Activated CD8-positive, alpha-beta memory T cell treated with anti-CD3 and anti-CD28 coated beads, Interleukin-2, amount 10 ng/mL, durations not matched to agents 7 days and 5 days (primary cell): ENCODE results near the gene ARHGAP24. TPM values are rescaled to one million over a fixed set of nuclear protein-coding genes. Genes with fewer than 3 reads are reported as not detected.

Experiments
- ATAC-seq: fragments of 150-1000 bp; cut with Tn5 transposase; one replicate; pipeline ENCODE4 v1.10.0; 2021; ENCODE audit warnings: moderate library complexity
- CTCF ChIA-PET: fragments of 350-600 bp; sonication (Branson Sonifier 250); formaldehyde crosslinking; loops from one replicate; lab custom pipeline; 2021; ENCODE audit warnings: antibody characterized with exemption; lab: Charles Lee
- DNase-seq: peaks from one replicate; pipeline ENCODE4 v3.0.0-alpha.2; 2020
- H3K27ac Mint-ChIP-seq: one replicate; pipeline ENCODE4 v1.8.0; 2021; ENCODE audit warnings: mild to moderate bottlenecking, mixed read lengths
- H3K27me3 Mint-ChIP-seq: one replicate; pipeline ENCODE4 v1.8.0; 2021; ENCODE audit warnings: mixed read lengths
- H3K36me3 Mint-ChIP-seq: one replicate; pipeline ENCODE4 v1.8.0; 2021; ENCODE audit warnings: mild to moderate bottlenecking, mixed read lengths
- H3K4me1 Mint-ChIP-seq: one replicate; pipeline ENCODE4 v1.8.0; 2021; ENCODE audit warnings: mixed read lengths
- H3K4me3 Mint-ChIP-seq: one replicate; pipeline ENCODE4 v1.8.0; 2021; ENCODE audit warnings: mild to moderate bottlenecking, moderate library complexity, mixed read lengths
- H3K9me3 Mint-ChIP-seq: one replicate; pipeline ENCODE4 v1.8.0; 2022; ENCODE audit warnings: low read depth, mixed read lengths
- total RNA-seq, 2 experiments: library from RNA; stranded (reverse); gene quantifications; one replicate each; pipeline ENCODE4 v1.2.3, GENCODE V29; 2021

ARHGAP24 gene
- total RNA-seq, 2 experiments from 2014 or later: not detected

DNA sequence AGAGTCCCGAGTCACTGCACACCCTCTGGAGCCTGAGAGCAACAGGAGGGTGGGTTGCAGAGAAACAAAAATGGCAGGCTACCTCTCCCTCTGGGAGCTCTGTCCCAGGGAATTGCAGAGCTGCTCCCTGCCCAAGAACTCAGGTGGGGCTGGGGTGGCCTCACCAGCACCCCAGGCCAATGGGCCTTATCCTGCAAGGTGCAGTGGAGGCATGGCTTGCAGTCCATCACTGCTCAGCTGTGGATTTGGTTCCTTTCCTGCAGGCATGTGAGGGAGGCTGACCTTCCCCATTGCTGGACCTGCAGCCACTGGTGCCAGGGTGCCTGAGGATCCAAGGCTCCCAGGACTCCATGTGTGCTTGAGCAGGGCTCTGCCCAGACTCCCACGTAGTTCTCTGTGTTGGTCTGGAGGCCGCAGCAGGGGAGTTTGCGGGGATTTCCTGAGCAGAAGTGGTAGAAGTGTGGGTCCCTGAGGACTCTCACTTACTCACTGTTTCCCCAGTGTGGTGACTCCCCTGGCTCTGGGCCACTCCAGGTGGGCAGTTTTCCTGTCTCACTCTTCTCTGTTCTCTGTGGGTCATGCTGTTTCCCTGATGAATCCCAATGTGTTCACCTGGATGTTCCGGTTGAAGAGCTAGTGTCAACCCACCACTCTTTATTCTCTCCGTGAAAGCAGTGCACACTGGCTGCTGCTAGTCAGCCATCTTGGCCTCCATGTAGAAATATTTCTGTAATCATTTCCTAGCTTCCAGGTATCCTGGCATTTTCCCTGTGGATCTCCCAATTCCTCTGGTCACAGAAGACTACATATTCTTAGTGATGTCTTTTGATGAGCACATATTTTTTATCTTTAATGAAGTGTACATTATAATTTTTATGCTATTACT, 82.3 kb downstream of the ARHGAP24 start:
- DNase-seq: no peak
- Mint-ChIP-seq H3K27me3 (no peaks in the 10 kb centered on the region), H3K9me3 (peaks cover 6% of the 10 kb centered on the region), H3K4me3 (no peak overlapping the region), H3K27ac (no peak overlapping the region), H3K4me1 (no peaks in the 10 kb centered on the region), H3K36me3 (no peaks in the 10 kb centered on the region)
- CTCF ChIA-PET: no interaction called here
- ATAC-seq: no peak

DNA sequence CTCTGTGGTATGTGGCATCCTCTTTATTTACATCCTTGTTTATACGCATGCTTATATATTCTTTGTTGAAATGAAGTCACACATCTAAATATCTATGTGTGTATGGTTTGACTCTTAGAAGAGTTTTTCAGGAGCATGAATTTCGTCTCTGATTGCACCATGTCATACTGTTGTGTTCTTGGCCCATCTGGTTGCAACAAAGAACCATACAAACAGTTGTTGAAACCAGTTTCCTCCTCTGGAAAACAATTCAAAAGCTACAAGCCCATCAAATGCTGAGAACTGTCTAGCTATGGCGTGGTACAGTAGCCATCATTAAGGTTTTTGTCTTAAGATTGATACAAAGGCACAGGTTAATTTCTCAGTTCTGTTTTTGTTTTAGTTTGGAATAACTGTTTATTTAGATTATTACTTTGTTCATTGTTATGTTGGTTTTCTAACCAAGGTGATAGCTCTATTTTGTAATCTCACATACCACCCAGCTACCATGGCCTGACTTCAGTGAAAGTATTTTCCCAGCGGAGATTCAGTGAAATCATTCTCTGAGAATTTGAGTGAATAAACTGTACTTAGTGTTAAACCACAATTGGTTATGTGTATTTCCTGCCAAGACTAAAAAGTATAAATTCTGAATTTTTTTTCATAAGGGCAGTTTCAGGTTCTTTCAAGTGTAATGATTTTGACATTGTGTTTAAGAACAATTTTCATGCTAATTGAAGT, 91.0 kb downstream of the ARHGAP24 start:
- H3K27ac Mint-ChIP-seq: no peak overlapping the region
- no peak overlapping the region for H3K4me3 Mint-ChIP-seq
- no peak for ATAC-seq
- DNase-seq: no peak
- no peaks in the 10 kb centered on the region for H3K4me1 Mint-ChIP-seq
- H3K9me3 Mint-ChIP-seq: no peaks in the 10 kb centered on the region
- H3K27me3 Mint-ChIP-seq: no peaks in the 10 kb centered on the region
- H3K36me3 Mint-ChIP-seq: no peaks in the 10 kb centered on the region
- CTCF ChIA-PET: no interaction called here

DNA sequence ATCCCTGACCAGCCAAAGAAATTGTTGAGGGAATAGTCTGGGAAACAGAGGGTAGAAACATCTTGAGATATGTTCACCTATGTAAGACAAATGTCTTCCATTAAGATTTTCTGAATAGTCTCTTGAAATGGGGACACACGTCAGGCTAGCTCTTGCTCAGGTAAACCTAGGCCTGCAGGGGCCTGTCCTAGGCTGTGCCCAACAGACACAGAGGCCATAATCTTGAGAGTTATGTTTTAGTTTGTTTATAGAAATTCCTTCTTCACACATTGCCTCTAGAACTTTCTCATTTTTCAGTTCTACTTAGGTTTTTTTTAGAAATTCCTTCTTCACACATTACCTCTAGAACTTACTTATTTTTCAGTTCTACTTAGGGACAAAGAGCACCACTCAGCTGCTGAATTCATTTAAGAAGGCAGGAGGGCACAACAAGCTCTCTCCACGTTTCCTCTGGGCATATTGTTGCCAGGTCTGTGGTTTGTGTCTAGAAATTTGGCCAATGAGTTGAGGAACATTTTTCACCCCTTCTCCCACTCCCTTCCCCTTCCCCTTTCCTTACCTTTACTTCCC, 94.9 kb downstream of the ARHGAP24 start:
- no peak overlapping the region for H3K4me3 Mint-ChIP-seq
- H3K9me3 Mint-ChIP-seq: no peaks in the 10 kb centered on the region
- no peaks in the 10 kb centered on the region for H3K36me3 Mint-ChIP-seq
- H3K27ac Mint-ChIP-seq: no peak overlapping the region
- no peaks in the 10 kb centered on the region for H3K4me1 Mint-ChIP-seq
- no peak for DNase-seq
- ATAC-seq: no peak
- CTCF ChIA-PET: no interaction called here
- no peaks in the 10 kb centered on the region for H3K27me3 Mint-ChIP-seq

DNA sequence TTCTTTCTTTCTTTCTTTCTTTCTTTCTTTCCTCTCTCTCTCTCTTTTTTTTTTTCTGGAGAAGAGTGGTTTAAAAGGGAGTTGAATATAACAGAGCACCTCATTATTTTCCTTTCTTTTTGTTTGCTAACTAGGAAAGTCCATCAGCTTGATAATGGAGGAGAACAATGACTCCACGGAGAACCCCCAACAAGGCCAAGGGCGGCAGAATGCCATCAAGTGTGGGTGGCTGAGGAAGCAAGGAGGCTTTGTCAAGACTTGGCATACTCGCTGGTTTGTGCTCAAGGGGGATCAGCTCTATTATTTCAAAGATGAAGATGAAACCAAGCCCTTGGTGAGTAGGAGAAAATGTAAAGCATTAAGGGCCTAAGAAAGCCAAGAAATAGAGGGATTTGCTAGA, 95.4 kb downstream of the ARHGAP24 start:
- H3K9me3 Mint-ChIP-seq: no peaks in the 10 kb centered on the region
- H3K27ac Mint-ChIP-seq: no peak overlapping the region
- no peaks in the 10 kb centered on the region for H3K4me1 Mint-ChIP-seq
- ATAC-seq: no peak
- H3K36me3 Mint-ChIP-seq: no peaks in the 10 kb centered on the region
- H3K27me3 Mint-ChIP-seq: no peaks in the 10 kb centered on the region
- CTCF ChIA-PET: no interaction called here
- no peak overlapping the region for H3K4me3 Mint-ChIP-seq
- no peak for DNase-seq

DNA sequence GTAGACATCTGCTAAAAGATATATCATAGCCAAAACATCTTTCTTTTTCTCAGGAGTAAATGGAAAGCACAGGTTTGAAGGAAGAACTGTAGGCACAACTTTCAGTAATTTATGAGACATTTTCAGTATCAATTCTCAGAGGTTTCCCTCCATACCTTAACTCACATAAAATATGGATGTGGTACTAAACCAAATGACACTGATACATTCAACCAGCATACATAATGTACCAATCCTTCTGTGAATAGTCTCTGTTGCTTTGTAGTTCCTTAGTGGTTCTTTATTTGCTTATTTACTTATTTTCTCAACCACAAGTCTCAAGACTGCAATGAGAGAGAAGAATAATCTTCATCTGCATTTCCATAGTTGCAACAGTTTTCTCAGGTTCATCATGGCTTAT, 96.1 kb downstream of the ARHGAP24 start:
- H3K27me3 Mint-ChIP-seq: no peaks in the 10 kb centered on the region
- CTCF ChIA-PET: no interaction called here
- H3K4me1 Mint-ChIP-seq: no peaks in the 10 kb centered on the region
- H3K9me3 Mint-ChIP-seq: no peaks in the 10 kb centered on the region
- no peak overlapping the region for H3K27ac Mint-ChIP-seq
- no peak for DNase-seq
- ATAC-seq: no peak
- H3K36me3 Mint-ChIP-seq: no peaks in the 10 kb centered on the region
- H3K4me3 Mint-ChIP-seq: no peak overlapping the region

DNA sequence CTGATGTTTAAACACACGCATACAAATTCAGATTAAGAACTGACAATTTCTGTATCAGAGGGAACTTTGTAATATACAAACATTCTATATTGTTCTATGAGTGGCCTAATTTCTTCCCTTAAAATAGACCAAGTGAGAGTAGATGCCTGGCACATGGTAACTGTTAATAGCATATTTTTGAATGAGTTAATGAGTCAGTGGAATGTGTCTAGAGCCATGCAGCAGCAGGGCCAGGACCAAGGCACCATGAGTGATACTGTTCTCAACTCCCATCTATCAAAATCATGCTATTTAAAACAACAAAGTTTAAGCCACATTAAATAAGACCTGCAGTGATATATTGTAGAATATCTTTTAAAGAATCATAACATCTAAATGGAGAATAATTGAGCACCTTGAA, 98.3 kb downstream of the ARHGAP24 start:
- no peak overlapping the region for H3K27ac Mint-ChIP-seq
- H3K4me3 Mint-ChIP-seq: no peak overlapping the region
- no peaks in the 10 kb centered on the region for H3K36me3 Mint-ChIP-seq
- CTCF ChIA-PET: no interaction called here
- H3K27me3 Mint-ChIP-seq: no peaks in the 10 kb centered on the region
- no peaks in the 10 kb centered on the region for H3K4me1 Mint-ChIP-seq
- H3K9me3 Mint-ChIP-seq: no peaks in the 10 kb centered on the region
- DNase-seq: no peak
- ATAC-seq: no peak

DNA sequence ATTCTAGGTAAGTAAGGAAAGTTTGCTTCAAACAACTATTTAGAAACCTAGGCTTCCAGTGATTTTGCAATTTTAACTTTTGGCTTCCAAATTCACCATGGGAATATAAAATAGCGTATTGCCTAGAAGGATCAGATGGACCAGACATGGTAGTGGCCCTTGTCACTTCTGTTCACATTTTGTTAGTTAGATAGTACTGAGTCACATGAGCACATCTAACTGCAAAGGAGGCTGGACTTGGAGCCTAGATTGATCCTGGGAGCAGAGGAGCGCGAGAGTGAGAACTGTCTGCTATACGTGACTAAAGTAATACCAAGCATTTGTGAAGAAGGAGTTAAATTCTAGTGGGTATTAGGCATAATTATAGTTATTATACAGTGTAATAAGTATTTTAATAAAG, 102.4 kb downstream of the ARHGAP24 start:
- CTCF ChIA-PET: interaction anchor here (0.6 kb wide), 1 partner anchor 517 kb away, joined by 3 read pairs; no protein-coding TSS in a partner anchor
- no peak overlapping the region for H3K4me3 Mint-ChIP-seq
- H3K9me3 Mint-ChIP-seq: no peaks in the 10 kb centered on the region
- H3K27me3 Mint-ChIP-seq: no peaks in the 10 kb centered on the region
- H3K27ac Mint-ChIP-seq: no peak overlapping the region
- no peaks in the 10 kb centered on the region for H3K36me3 Mint-ChIP-seq
- H3K4me1 Mint-ChIP-seq: no peaks in the 10 kb centered on the region
- ATAC-seq (no peak), DNase-seq (no peak)

DNA sequence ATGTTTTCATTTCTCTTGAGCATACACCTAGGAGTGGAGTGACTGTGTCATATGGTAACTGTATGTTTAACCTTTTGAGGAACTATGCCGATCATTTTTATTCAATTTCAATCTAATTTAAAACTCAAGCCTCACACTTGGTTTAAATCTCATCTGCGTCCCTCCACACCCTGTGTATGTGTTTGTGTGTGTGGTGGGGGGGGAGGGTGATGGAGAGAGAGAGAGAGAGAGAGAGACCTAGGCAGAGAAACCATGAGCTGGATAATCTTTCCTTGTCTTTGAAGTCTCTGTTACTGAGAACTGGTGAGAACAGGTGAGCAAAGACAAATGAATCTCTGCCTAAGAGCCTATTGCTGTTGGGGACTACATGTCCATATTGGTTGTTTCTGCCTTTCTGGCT, 105.0 kb downstream of the ARHGAP24 start:
- ATAC-seq (no peak), DNase-seq (no peak)
- no peaks in the 10 kb centered on the region for H3K36me3 Mint-ChIP-seq
- CTCF ChIA-PET: no interaction called here
- H3K9me3 Mint-ChIP-seq: no peaks in the 10 kb centered on the region
- H3K27ac Mint-ChIP-seq: no peak overlapping the region
- no peak overlapping the region for H3K4me3 Mint-ChIP-seq
- H3K4me1 Mint-ChIP-seq: no peaks in the 10 kb centered on the region
- no peaks in the 10 kb centered on the region for H3K27me3 Mint-ChIP-seq

DNA sequence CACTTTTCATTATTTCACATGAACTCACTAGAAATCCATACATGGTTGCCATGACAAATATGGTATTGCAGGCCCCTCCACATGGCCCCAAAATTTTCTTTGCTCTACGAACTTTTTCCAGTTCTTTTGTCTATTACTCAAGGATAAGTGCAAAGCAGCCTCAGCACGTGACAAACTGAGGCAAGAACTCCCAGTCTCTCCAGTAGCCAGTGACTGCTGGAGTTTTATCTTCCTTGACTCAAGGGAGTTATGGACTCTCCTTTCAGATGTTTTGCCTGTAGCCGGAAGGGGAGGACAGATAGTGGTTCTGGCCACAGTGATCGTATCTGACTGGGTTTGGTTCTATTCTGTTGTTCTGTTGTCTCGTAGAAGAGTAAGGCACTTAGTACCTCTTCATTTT, 105.5 kb downstream of the ARHGAP24 start:
- no peak for DNase-seq
- H3K4me1 Mint-ChIP-seq: no peaks in the 10 kb centered on the region
- H3K36me3 Mint-ChIP-seq: no peaks in the 10 kb centered on the region
- ATAC-seq: no peak
- no peak overlapping the region for H3K4me3 Mint-ChIP-seq
- H3K27ac Mint-ChIP-seq: no peak overlapping the region
- H3K9me3 Mint-ChIP-seq: no peaks in the 10 kb centered on the region
- no peaks in the 10 kb centered on the region for H3K27me3 Mint-ChIP-seq
- CTCF ChIA-PET: no interaction called here

DNA sequence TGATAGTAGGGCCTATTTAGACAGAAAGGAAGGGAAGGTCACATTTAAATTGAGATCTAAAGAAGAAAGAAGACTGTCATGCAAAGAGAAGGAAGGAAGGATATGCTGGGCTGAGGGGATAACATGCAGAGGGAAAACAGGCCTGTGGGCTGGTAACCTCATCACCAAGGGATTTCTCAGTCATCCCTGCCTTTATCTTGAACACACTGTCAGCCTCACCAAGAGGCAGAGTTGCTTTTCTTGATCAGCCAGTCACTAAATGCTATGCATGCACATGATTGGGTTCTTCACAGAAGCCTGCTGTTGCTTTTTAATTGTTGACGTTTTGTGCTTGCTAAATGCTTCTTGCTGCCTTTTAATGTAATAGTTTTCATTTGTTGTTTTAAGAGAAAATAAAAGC, 113.0 kb downstream of the ARHGAP24 start:
- no peak for DNase-seq
- Mint-ChIP-seq H3K27me3 (no peaks in the 10 kb centered on the region), H3K36me3 (no peaks in the 10 kb centered on the region), H3K9me3 (no peaks in the 10 kb centered on the region), H3K4me3 (no peak overlapping the region), H3K4me1 (no peaks in the 10 kb centered on the region), H3K27ac (no peak overlapping the region)
- ATAC-seq: no peak
- CTCF ChIA-PET: no interaction called here

DNA sequence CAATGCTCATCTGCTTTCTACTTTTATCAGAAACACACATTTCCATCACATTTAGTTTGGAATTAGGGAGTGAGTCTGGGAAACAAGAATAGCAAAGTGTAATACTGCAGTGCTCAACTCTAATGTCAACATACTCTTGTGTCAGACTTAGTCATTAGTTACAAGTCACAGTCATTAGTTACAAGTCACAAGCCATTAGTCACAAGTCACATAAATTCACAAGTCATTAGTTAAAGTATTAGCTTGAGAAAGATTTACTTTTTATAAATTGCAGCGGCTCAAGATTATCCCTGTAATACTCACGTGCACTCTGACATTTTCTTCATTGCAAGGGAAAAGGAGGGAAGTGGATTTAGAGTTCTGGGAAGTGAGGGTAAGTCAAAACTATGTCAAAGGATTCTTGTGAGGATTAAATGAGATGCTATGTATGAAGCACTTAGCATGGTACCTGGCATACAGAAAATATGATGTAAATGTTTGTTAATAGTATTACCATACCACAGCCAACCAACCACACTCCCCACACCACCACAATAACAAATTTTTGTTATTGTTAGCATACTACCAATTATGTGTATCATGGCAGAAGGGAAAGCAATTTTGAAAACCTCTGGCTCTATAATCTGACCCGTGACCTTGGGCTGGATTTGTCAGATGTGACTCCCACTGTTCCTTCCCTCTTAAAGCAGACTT, 116.6 kb downstream of the ARHGAP24 start:
- Mint-ChIP-seq H3K36me3 (no peaks in the 10 kb centered on the region), H3K27ac (no peak overlapping the region), H3K9me3 (peaks cover 3% of the 10 kb centered on the region), H3K4me3 (no peak overlapping the region), H3K27me3 (no peaks in the 10 kb centered on the region), H3K4me1 (no peaks in the 10 kb centered on the region)
- CTCF ChIA-PET: no interaction called here
- DNase-seq (no peak), ATAC-seq (no peak)

DNA sequence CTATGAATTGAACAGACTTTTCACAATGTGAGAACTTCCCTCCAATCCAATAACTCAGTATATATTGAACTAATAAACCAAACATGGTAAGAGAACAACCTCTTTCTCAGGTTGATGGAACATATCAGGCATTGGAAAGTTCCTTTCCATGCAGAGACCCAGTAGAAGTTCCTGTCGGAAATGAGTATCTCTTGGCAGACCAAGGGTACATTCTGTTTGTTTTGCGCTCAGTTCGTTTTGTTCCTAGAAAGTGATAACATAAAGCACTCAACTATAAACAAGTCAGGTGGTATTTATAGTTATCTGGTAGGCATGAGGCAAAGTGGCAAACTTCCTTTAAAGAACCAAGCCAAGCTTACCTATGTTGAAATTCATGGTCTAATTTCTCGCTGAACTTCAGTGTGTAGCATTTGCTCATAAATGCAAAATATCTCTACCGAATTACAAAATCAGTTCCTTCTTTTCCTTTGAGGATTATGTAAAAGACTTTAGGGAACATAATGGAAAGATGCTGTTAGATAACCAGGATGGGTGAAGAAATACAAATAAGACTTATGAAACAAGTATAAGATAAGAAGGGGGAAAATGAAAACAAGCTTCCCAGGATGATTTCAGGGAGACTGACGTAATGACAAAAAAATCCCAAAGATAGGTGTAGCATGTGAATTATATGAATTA, 120.3 kb downstream of the ARHGAP24 start:
- Mint-ChIP-seq H3K9me3 (peaks cover 5% of the 10 kb centered on the region), H3K27me3 (no peaks in the 10 kb centered on the region), H3K4me3 (no peak overlapping the region), H3K36me3 (no peaks in the 10 kb centered on the region), H3K27ac (no peak overlapping the region), H3K4me1 (no peaks in the 10 kb centered on the region)
- ATAC-seq: no peak
- no peak for DNase-seq
- CTCF ChIA-PET: no interaction called here
